Activated T-helper 1 cell treated with anti-CD3 and anti-CD28 coated beads, Interleukin-12 subunit alpha, Interleukin-12 subunit beta, Interleukin-2, Interleukin-4 antibody, amounts not matched to agents 30 ng/mL and 10 ng/mL and 1 ng/mL, durations not matched to agents 14 hours and 24 hours and 36 hours (primary cell): ENCODE results near the gene NPHP4. TPM values are rescaled to one million over a fixed set of nuclear protein-coding genes. Genes with fewer than 3 reads are reported as not detected.

Experiments
- DNase-seq: peaks from one replicate; pipeline ENCODE4 v3.0.0; 2021; ENCODE audit warnings: low spot score
- H3K27ac Mint-ChIP-seq: one replicate; pipeline ENCODE4 v1.8.0; 2021; ENCODE audit warnings: mild to moderate bottlenecking, mixed read lengths
- H3K27me3 Mint-ChIP-seq: one replicate; pipeline ENCODE4 v1.8.0; 2022; ENCODE audit warnings: mild to moderate bottlenecking, moderate library complexity, mixed read lengths; ENCODE audit not compliant: insufficient read depth
- H3K36me3 Mint-ChIP-seq: one replicate; pipeline ENCODE4 v1.8.0; 2021; ENCODE audit warnings: low read depth, mixed read lengths
- H3K4me1 Mint-ChIP-seq: one replicate; pipeline ENCODE4 v1.8.0; 2021; ENCODE audit warnings: low read depth, mixed read lengths
- H3K4me3 Mint-ChIP-seq: one replicate; pipeline ENCODE4 v1.8.0; 2021; ENCODE audit warnings: mild to moderate bottlenecking, moderate library complexity, mixed read lengths
- H3K9me3 Mint-ChIP-seq: one replicate; pipeline ENCODE4 v1.8.0; 2021; ENCODE audit warnings: mixed read lengths
- intact Hi-C: fragments of 100-400 bp; cut with micrococcal nuclease; formaldehyde crosslinking; loops from one replicate; pipeline ENCODE4 v1.15.1; 2024
- total RNA-seq: library from RNA; stranded (reverse); gene quantifications from 2 replicates; pipeline ENCODE4 v1.2.3, GENCODE V29; 2022

Gene NPHP4
- total RNA-seq, 1 donor from 2014 or later: 18.3 TPM

GRCh38 chr1:5882367-5883128 is 109.7 kb downstream of the NPHP4 start:
- peaks cover 6% of the 10 kb centered on the region for H3K9me3 Mint-ChIP-seq
- no peaks in the 10 kb centered on the region for H3K4me1 Mint-ChIP-seq
- no peak overlapping the region for H3K27ac Mint-ChIP-seq
- intact Hi-C loops: no loop called here
- H3K4me3 Mint-ChIP-seq: no peak overlapping the region
- DNase-seq: no peak
- H3K27me3 Mint-ChIP-seq: no peaks in the 10 kb centered on the region
- peaks cover 17% of the 10 kb centered on the region for H3K36me3 Mint-ChIP-seq

GRCh38 chr1:5881526-5882222 is 110.6 kb downstream of the NPHP4 start:
- DNase-seq: no peak
- Mint-ChIP-seq H3K4me1 (no peaks in the 10 kb centered on the region), H3K9me3 (peaks cover 6% of the 10 kb centered on the region), H3K4me3 (no peak overlapping the region), H3K36me3 (peaks cover 17% of the 10 kb centered on the region), H3K27ac (no peak overlapping the region), H3K27me3 (no peaks in the 10 kb centered on the region)
- intact Hi-C loops: no loop called here

- intact Hi-C loops: no loop called here
- Mint-ChIP-seq H3K4me1 (no peaks in the 10 kb centered on the region), H3K9me3 (peaks cover 6% of the 10 kb centered on the region), H3K27ac (no peak overlapping the region), H3K36me3 (peaks cover 17% of the 10 kb centered on the region), H3K27me3 (no peaks in the 10 kb centered on the region), H3K4me3 (no peak overlapping the region)
- no peak for DNase-seq
Observed at GRCh38 chr1:5880630-5881405, 111.4 kb downstream of the NPHP4 start.

GRCh38 chr1:5879421-5879820 is 112.8 kb downstream of the NPHP4 start:
- Mint-ChIP-seq H3K4me1 (no peaks in the 10 kb centered on the region), H3K4me3 (no peak overlapping the region), H3K27ac (no peak overlapping the region), H3K36me3 (peaks cover 17% of the 10 kb centered on the region), H3K9me3 (peaks cover 6% of the 10 kb centered on the region), H3K27me3 (no peaks in the 10 kb centered on the region)
- intact Hi-C loops: no loop called here
- no peak for DNase-seq

- Mint-ChIP-seq H3K27me3 (no peaks in the 10 kb centered on the region), H3K36me3 (peaks cover 17% of the 10 kb centered on the region), H3K4me3 (no peak overlapping the region), H3K4me1 (no peaks in the 10 kb centered on the region), H3K9me3 (peaks cover 6% of the 10 kb centered on the region), H3K27ac (no peak overlapping the region)
- no peak for DNase-seq
- intact Hi-C loops: no loop called here
Observed at GRCh38 chr1:5878971-5879370, 113.3 kb downstream of the NPHP4 start.

- no peak overlapping the region for H3K4me3 Mint-ChIP-seq
- peaks cover 17% of the 10 kb centered on the region for H3K36me3 Mint-ChIP-seq
- intact Hi-C loops: no loop called here
- H3K27me3 Mint-ChIP-seq: no peaks in the 10 kb centered on the region
- no peaks in the 10 kb centered on the region for H3K4me1 Mint-ChIP-seq
- H3K9me3 Mint-ChIP-seq: peaks cover 6% of the 10 kb centered on the region
- H3K27ac Mint-ChIP-seq: no peak overlapping the region
- no peak for DNase-seq
Observed at GRCh38 chr1:5877683-5878530, 114.3 kb downstream of the NPHP4 start.

- intact Hi-C loops: no loop called here
- no peak for DNase-seq
- Mint-ChIP-seq H3K9me3 (peaks cover 6% of the 10 kb centered on the region), H3K27ac (no peak overlapping the region), H3K27me3 (no peaks in the 10 kb centered on the region), H3K36me3 (peaks cover 17% of the 10 kb centered on the region), H3K4me3 (no peak overlapping the region), H3K4me1 (no peaks in the 10 kb centered on the region)
Observed at GRCh38 chr1:5877001-5877400, 115.2 kb downstream of the NPHP4 start.

- Mint-ChIP-seq H3K27ac (no peak overlapping the region), H3K9me3 (peaks cover 6% of the 10 kb centered on the region), H3K36me3 (peaks cover 17% of the 10 kb centered on the region), H3K4me3 (no peak overlapping the region), H3K27me3 (no peaks in the 10 kb centered on the region), H3K4me1 (no peaks in the 10 kb centered on the region)
- intact Hi-C loops: no loop called here
- no peak for DNase-seq
Observed at GRCh38 chr1:5876094-5876650, 116.1 kb downstream of the NPHP4 start.

- intact Hi-C loops: no loop called here
- H3K4me3 Mint-ChIP-seq: no peak overlapping the region
- no peaks in the 10 kb centered on the region for H3K4me1 Mint-ChIP-seq
- DNase-seq: no peak
- peaks cover 6% of the 10 kb centered on the region for H3K9me3 Mint-ChIP-seq
- H3K36me3 Mint-ChIP-seq: peaks cover 15% of the 10 kb centered on the region
- H3K27me3 Mint-ChIP-seq: no peaks in the 10 kb centered on the region
- H3K27ac Mint-ChIP-seq: no peak overlapping the region
Observed at GRCh38 chr1:5875345-5875910, 116.8 kb downstream of the NPHP4 start.

GRCh38 chr1:5874416-5875110 is 117.7 kb downstream of the NPHP4 start:
- H3K4me3 Mint-ChIP-seq: no peak overlapping the region
- H3K9me3 Mint-ChIP-seq: no peaks in the 10 kb centered on the region
- H3K4me1 Mint-ChIP-seq: no peaks in the 10 kb centered on the region

GRCh38 chr1:5873556-5873955 is 118.7 kb downstream of the NPHP4 start:
- H3K4me3 Mint-ChIP-seq: no peak overlapping the region
- H3K27me3 Mint-ChIP-seq: no peaks in the 10 kb centered on the region
- intact Hi-C loops: no loop called here
- H3K4me1 Mint-ChIP-seq: no peaks in the 10 kb centered on the region
- peaks cover 6% of the 10 kb centered on the region for H3K36me3 Mint-ChIP-seq
- no peak for DNase-seq
- H3K9me3 Mint-ChIP-seq: peaks cover 6% of the 10 kb centered on the region
- H3K27ac Mint-ChIP-seq: no peak overlapping the region

More at GRCh38 chr1:5874416-5875110, 117.7 kb downstream of the NPHP4 start:
- intact Hi-C loops: no loop called here
- no peak overlapping the region for H3K27ac Mint-ChIP-seq
- no peaks in the 10 kb centered on the region for H3K27me3 Mint-ChIP-seq
- no peak for DNase-seq
- peaks cover 6% of the 10 kb centered on the region for H3K36me3 Mint-ChIP-seq
